NCI-H524 (cell line): ENCODE data around the gene SMC1B.
"Not testable (repeated sequence)": the region's sequence is repeated elsewhere in the genome, so short reads cannot be mapped to it uniquely, and the experiment has no call there.

ENCODE experiments used
- DNase-seq, 2 experiments: peaks; one replicate each; lab custom pipeline; 2025; lab: John Stamatoyannopoulos, UW

SMC1B gene

GRCh38 chr22:45302751-45303150 is 110.6 kb downstream of the SMC1B start:
- DNase-seq = no peak

GRCh38 chr22:45298934-45299505 is 114.4 kb downstream of the SMC1B start:
- no peak for DNase-seq

- no peak for DNase-seq
These were observed 116.6 kb downstream of the SMC1B start for GRCh38 chr22:45296628-45297297.

GRCh38 chr22:45295492-45295891 is 117.9 kb downstream of the SMC1B start:
- DNase-seq = no peak

- DNase-seq = not testable (repeated sequence)
These were observed 118.4 kb downstream of the SMC1B start for GRCh38 chr22:45295004-45295403.
